Activated naive CD4-positive, alpha-beta T cell treated with anti-CD3 and anti-CD28 coated beads, Interleukin-2, amount 50 U/mL, for 24 hours (primary cell): ENCODE results near the gene CNTNAP2.

ENCODE experiments used
- H3K27ac Mint-ChIP-seq: one replicate; pipeline ENCODE4 v1.8.0; 2021; ENCODE audit warnings: mild to moderate bottlenecking, mixed read lengths
- H3K27me3 Mint-ChIP-seq: one replicate; pipeline ENCODE4 v1.8.0; 2021; ENCODE audit warnings: mixed read lengths
- H3K36me3 Mint-ChIP-seq: one replicate; pipeline ENCODE4 v1.8.0; 2021; ENCODE audit warnings: mixed read lengths
- H3K4me1 Mint-ChIP-seq: one replicate; pipeline ENCODE4 v1.8.0; 2021; ENCODE audit warnings: mixed read lengths
- H3K4me3 Mint-ChIP-seq: one replicate; pipeline ENCODE4 v1.8.0; 2021; ENCODE audit warnings: mild to moderate bottlenecking, mixed read lengths
- H3K9me3 Mint-ChIP-seq: one replicate; pipeline ENCODE4 v1.8.0; 2021; ENCODE audit warnings: mixed read lengths

Gene CNTNAP2

DNA sequence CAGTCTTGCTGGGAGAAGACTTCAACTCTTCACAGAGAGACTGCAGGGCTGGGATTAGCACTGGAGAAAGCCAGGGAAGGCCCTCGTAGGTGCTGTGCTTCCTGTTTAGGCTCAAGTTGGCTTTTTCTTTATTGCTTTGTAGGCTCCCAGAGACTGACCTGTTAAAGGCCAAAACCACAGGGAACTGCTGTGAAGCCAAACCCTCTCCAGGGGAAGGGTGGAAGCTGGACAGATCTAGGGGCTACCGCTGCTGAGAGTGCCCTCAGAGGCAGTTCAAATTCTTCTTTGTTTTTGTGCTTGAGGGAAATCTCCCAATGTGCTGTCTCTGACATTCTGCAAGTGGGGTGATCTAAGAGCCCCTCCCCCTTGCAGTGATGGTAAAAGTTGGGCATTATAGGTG lies 198.4 kb downstream of the CNTNAP2 start:
- Mint-ChIP-seq H3K36me3 (no peaks in the 10 kb centered on the region), H3K27me3 (no peaks in the 10 kb centered on the region), H3K27ac (no peak overlapping the region), H3K9me3 (peaks cover 5% of the 10 kb centered on the region), H3K4me3 (no peak overlapping the region), H3K4me1 (no peaks in the 10 kb centered on the region)

DNA sequence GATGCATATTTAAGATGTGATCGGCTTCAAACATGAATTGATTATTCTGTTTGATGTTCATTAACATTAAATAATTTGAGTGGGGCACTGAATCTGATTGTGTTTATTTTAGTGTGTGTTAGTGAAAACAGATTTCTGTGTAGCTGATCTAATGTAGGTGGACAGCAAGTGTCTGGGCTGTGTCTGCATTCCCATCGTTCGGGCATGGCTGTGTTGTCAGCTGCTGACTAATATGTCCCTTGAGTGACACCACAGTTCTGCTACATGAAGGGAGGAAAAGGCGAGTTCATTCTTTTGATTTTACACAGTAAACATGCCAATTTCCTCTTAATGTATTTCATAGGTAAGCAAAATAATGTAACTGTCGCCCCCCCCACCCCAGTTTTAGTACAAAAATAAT lies 203.0 kb downstream of the CNTNAP2 start:
- Mint-ChIP-seq H3K4me3 (no peak overlapping the region), H3K4me1 (no peaks in the 10 kb centered on the region), H3K27ac (no peak overlapping the region), H3K27me3 (no peaks in the 10 kb centered on the region), H3K9me3 (peaks cover 5% of the 10 kb centered on the region), H3K36me3 (no peaks in the 10 kb centered on the region)

DNA sequence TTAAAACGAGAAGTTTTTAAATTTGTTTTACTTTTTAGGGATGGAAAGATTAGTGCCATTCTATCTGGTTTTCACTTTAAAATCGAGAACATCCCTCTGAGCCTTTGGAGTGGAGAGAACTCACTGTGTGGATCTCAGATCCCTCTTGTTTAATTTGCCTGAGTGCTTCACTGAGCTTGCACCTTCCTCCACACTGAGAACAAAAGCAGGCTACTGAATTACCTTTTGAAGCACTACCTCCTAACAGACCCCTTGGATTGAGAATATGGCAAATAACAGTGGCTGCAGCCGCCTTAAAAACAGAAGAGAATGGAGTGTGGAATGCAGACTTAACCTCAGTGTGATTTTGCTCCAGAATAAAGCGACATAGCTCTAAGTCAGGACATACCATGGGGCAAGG lies 204.7 kb downstream of the CNTNAP2 start:
- H3K4me3 Mint-ChIP-seq = no peak overlapping the region
- H3K4me1 Mint-ChIP-seq = no peaks in the 10 kb centered on the region
- H3K36me3 Mint-ChIP-seq = no peaks in the 10 kb centered on the region
- H3K27me3 Mint-ChIP-seq = no peaks in the 10 kb centered on the region
- H3K27ac Mint-ChIP-seq = no peak overlapping the region
- peaks cover 5% of the 10 kb centered on the region for H3K9me3 Mint-ChIP-seq

DNA sequence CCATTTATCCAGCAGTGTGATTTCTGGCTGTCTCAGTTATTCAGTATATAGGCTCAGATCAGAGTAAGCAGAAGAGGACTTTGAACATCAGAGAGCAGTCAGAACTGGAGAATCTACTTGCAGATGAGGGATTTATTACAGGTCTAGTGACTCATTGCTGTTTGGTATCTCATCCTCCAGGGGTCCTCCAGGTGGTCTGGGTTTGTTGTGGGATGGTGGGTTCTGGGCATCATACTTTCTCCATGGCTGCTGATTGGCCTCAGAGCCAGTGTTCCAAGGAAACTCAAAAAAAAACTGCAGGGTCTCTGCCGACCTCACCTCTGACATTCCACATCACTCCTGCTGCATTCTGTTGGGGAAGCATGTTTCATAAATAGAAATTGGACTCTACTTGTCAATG lies 214.8 kb downstream of the CNTNAP2 start:
- no peaks in the 10 kb centered on the region for H3K4me1 Mint-ChIP-seq
- H3K9me3 Mint-ChIP-seq = peaks cover 9% of the 10 kb centered on the region
- no peak overlapping the region for H3K27ac Mint-ChIP-seq
- H3K27me3 Mint-ChIP-seq = no peaks in the 10 kb centered on the region
- no peak overlapping the region for H3K4me3 Mint-ChIP-seq
- H3K36me3 Mint-ChIP-seq = no peaks in the 10 kb centered on the region

DNA sequence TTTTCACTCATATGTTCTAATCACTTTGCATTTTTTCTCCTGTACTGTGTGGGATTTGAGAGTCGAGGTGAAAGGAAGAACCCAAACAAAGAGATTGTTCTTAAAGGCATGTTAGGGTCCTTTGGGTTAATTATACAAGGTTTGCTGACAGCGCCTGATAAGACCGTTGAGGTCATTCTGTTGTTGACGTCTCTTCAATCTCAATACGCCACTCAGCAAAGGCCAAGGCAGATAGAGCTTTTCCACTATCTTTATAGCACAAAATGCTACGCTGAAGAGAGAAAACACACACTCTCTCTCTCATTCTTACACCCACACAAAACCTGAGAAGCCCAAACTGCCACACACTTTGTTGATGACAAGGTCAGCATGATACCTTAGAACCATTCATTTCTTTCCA lies 228.7 kb downstream of the CNTNAP2 start:
- Mint-ChIP-seq H3K4me1 (no peaks in the 10 kb centered on the region), H3K27ac (no peak overlapping the region), H3K9me3 (no peaks in the 10 kb centered on the region), H3K27me3 (no peaks in the 10 kb centered on the region), H3K4me3 (no peak overlapping the region), H3K36me3 (no peaks in the 10 kb centered on the region)

DNA sequence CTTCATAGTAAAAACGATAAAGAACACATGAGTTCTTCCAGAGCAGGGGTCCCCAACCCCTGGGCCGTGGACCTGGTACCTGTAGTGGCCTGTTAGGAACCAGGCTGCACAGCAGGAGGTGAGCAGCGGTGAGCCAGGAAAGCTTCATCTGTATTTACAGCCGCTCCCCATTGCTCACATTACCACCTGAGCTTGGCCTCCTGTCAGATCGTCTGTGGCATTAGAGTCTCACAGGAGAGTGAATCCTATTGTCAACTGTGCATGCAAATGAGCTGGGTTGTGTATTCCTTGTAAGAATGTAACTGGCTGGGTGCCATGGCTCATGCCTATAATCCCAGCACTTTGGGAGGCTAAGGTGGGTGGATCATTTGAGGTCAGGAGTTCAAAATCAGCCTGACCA lies 229.5 kb downstream of the CNTNAP2 start:
- Mint-ChIP-seq H3K27me3 (no peaks in the 10 kb centered on the region), H3K27ac (no peak overlapping the region), H3K4me1 (no peaks in the 10 kb centered on the region), H3K9me3 (no peaks in the 10 kb centered on the region), H3K4me3 (no peak overlapping the region), H3K36me3 (no peaks in the 10 kb centered on the region)

DNA sequence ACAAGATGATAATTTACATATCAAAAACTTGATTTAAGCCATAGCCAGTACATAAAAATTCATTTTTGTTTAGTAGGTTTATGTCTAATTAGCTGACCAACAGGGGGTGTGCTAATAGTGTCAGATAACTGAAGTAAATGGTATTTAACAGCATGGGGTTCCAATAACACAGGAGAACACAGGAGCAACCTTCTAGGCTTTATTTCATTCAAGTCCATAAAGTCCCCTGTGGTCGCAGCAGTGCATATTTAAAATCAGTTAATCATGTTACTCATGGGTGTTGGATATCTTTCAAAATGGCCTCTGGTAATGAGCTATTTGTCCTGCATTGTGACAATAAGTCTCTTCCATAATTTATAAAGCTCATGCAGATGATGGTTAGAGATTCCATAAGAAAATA lies 238.6 kb downstream of the CNTNAP2 start:
- no peaks in the 10 kb centered on the region for H3K4me1 Mint-ChIP-seq
- H3K4me3 Mint-ChIP-seq = no peak overlapping the region
- H3K9me3 Mint-ChIP-seq = peaks cover 19% of the 10 kb centered on the region
- no peaks in the 10 kb centered on the region for H3K27me3 Mint-ChIP-seq
- no peak overlapping the region for H3K27ac Mint-ChIP-seq
- H3K36me3 Mint-ChIP-seq = no peaks in the 10 kb centered on the region

DNA sequence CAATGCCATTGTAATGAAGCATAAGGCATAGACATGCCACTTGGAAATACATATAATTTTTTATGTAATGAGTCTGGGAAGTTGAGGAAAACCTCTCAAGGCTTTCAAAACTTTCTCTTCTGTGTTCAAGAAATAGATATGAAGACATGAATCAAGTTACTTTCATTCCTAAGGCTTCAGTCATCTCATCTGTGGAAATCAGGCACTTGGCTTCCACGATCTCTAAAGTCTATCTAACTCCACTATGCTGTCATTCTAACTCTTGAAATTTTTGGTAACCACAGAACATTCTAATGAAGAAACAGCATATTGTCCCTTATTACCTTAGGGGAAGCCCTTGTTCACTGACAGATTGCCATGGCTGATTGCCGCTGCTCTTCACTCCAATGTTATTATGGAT lies 242.6 kb downstream of the CNTNAP2 start:
- Mint-ChIP-seq H3K9me3 (peaks cover 9% of the 10 kb centered on the region), H3K4me3 (no peak overlapping the region)

DNA sequence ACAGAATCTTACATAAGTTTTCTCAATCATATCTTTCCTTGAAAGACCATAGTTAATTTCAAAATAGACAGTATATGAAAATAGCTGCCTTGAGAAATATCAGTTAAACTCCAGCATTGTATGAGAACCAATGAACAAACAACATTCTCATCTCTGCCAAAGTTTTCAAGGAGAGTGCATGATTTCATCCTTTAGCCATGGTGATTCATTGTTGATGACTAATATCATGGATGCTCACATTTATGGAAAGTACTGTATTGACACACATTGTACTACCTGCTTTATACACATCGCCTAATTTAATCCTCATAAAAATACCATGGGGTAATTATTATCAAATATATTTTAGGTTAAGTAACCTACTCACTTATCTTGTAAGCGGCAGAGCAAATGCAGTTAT lies 250.3 kb downstream of the CNTNAP2 start:
- H3K27ac Mint-ChIP-seq = no peak overlapping the region
- H3K9me3 Mint-ChIP-seq = no peaks in the 10 kb centered on the region
- H3K4me3 Mint-ChIP-seq = no peak overlapping the region
- no peaks in the 10 kb centered on the region for H3K27me3 Mint-ChIP-seq
- no peaks in the 10 kb centered on the region for H3K4me1 Mint-ChIP-seq
- H3K36me3 Mint-ChIP-seq = no peaks in the 10 kb centered on the region

More for the DNA sequence above, 242.6 kb downstream of the CNTNAP2 start:
- Mint-ChIP-seq H3K27ac (no peak overlapping the region), H3K36me3 (no peaks in the 10 kb centered on the region), H3K27me3 (no peaks in the 10 kb centered on the region), H3K4me1 (no peaks in the 10 kb centered on the region)

DNA sequence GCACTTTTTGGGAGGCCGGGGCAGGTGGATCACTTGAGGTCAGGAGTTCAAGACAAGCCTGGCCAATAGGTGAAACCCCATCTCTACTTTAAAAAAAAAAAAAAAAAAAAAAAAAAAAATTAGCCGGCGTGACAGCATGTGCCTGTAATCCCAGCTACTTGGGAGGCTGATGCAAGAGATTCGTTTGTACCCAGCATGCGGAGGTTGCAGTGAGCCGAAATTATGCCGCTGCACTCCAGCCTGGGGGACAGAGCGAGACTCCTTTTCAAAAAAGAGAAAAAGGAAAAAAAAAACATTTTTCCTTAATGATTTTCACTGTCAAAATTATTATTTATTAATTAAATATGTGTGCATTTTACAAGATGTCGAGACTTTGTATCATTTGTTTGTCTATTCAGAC lies 253.6 kb downstream of the CNTNAP2 start:
- Mint-ChIP-seq H3K9me3 (peaks cover 8% of the 10 kb centered on the region), H3K36me3 (no peaks in the 10 kb centered on the region), H3K27me3 (no peaks in the 10 kb centered on the region), H3K4me1 (no peaks in the 10 kb centered on the region), H3K27ac (no peak overlapping the region), H3K4me3 (no peak overlapping the region)

DNA sequence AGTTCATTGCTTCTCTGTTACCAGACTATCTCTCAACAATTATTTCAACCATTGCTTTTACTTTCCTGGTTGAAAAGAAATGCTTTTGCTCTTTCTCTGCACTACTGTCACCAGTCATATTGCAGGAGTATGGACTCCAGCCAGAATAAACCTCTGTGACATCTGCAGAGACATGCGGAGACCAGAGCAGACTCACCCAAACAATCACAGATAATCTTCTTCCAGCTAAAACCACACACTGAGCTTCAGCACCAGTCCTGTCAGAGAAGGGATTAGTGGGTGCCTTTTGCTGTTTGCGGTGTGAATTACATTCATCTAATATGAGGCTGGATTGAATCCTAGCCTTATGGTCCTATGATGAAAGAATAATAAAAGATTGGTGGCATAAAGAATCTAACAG lies 258.6 kb downstream of the CNTNAP2 start:
- no peak overlapping the region for H3K4me3 Mint-ChIP-seq
- H3K9me3 Mint-ChIP-seq = peaks cover 15% of the 10 kb centered on the region
- H3K4me1 Mint-ChIP-seq = no peaks in the 10 kb centered on the region
- no peaks in the 10 kb centered on the region for H3K36me3 Mint-ChIP-seq
- no peak overlapping the region for H3K27ac Mint-ChIP-seq
- H3K27me3 Mint-ChIP-seq = no peaks in the 10 kb centered on the region

DNA sequence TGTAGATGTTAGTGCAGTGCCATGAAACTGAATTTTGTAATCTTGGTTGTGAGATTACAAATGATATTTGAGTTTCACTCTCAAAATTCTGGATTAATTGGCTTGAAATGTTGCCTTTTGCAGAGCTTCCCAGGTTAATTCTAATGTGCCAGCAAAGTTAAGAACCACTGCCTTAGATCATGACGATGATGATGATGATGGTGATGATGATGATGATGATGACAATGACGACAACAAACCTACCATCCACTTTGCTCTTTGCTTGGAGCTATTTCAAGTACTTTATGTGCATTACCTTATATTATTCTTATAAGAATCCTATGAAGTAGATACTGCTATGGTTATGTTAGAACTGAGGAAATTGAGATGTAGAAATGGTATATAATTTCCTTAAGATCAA lies 261.6 kb downstream of the CNTNAP2 start:
- Mint-ChIP-seq H3K9me3 (peaks cover 14% of the 10 kb centered on the region), H3K4me1 (no peaks in the 10 kb centered on the region), H3K27me3 (no peaks in the 10 kb centered on the region), H3K27ac (no peak overlapping the region), H3K4me3 (no peak overlapping the region), H3K36me3 (no peaks in the 10 kb centered on the region)

DNA sequence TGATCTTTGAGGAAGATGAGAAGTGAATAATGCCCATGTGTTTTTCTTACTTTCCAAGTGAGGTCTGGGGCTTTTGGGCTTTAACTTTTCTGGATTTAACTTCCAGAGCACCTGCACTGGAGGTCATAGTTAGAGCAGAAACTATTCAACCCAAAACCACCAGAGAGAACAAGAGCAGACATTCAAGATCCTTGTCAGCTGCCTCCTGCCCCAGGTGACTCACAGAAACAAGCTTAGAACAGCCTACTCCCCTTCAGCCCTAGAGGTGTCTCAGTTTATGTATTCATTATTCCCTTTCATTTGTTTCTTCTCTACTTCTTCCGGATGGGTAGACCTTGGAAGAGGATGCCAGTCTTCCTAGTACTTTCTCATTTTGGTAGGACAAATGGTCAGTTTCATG lies 270.5 kb downstream of the CNTNAP2 start:
- H3K27ac Mint-ChIP-seq = no peak overlapping the region
- no peaks in the 10 kb centered on the region for H3K36me3 Mint-ChIP-seq
- no peak overlapping the region for H3K4me3 Mint-ChIP-seq
- H3K27me3 Mint-ChIP-seq = no peaks in the 10 kb centered on the region
- no peaks in the 10 kb centered on the region for H3K9me3 Mint-ChIP-seq
- H3K4me1 Mint-ChIP-seq = no peaks in the 10 kb centered on the region

DNA sequence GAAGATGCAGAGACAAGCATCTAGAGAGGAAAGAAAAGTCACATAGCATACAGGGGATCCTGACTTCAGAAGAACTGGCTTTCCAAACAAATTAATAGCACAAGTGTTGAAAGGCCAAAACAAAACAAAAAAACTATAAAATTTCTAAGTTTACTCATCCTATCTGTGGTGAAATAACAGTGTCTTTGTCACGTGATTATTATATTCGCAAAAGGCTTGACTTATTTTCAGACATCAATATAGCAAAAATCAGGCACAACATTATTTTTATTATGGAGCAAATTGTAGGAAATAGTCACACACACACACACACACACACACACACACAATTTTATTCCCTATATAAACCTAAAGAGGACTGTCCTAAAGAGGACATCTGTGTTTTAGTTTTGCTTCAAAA lies 272.3 kb downstream of the CNTNAP2 start:
- no peaks in the 10 kb centered on the region for H3K27me3 Mint-ChIP-seq
- no peak overlapping the region for H3K27ac Mint-ChIP-seq
- no peaks in the 10 kb centered on the region for H3K9me3 Mint-ChIP-seq
- no peak overlapping the region for H3K4me3 Mint-ChIP-seq
- no peaks in the 10 kb centered on the region for H3K36me3 Mint-ChIP-seq
- no peaks in the 10 kb centered on the region for H3K4me1 Mint-ChIP-seq

DNA sequence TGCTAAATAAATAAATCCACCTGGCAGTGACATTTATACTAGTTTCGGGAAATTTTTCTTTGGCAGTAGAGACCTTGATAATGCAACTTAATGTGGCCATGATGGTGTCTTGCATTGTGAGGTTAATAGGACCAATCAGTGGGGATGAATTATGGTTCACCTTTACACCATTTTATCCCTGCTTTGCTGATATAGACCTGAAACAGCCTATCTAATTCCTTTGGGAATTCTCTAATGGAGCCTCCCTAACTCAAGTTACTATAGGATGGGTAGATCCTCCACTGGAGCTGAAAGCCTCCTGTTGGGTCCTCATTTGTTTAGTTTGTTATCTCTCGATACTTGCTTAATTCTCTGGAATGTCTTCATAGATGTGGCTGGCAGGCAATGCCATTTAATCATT lies 276.7 kb downstream of the CNTNAP2 start:
- no peaks in the 10 kb centered on the region for H3K27me3 Mint-ChIP-seq
- no peaks in the 10 kb centered on the region for H3K4me1 Mint-ChIP-seq
- H3K4me3 Mint-ChIP-seq = no peak overlapping the region
- H3K36me3 Mint-ChIP-seq = no peaks in the 10 kb centered on the region
- no peak overlapping the region for H3K27ac Mint-ChIP-seq
- H3K9me3 Mint-ChIP-seq = no peaks in the 10 kb centered on the region

DNA sequence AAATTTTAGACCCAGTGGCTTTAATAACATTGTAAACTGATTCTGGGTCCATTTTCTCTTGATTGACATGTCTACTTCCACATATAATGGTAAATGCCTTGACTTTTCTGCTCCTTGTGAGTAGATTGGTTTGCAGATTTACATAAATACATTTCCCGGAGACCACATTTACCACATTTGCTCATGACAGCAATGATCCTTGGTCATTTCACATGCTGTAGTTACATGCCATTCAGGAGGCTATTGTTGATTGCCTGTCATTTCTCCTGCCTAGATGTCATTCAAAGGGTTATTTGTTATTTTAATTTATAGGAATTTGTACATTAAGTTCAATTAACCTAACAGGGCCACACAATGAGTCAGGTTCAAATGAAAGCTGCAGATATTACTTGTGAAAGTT lies 280.5 kb downstream of the CNTNAP2 start:
- H3K27me3 Mint-ChIP-seq = no peaks in the 10 kb centered on the region
- H3K4me1 Mint-ChIP-seq = no peaks in the 10 kb centered on the region
- H3K4me3 Mint-ChIP-seq = no peak overlapping the region
- no peaks in the 10 kb centered on the region for H3K36me3 Mint-ChIP-seq
- H3K27ac Mint-ChIP-seq = no peak overlapping the region
- peaks cover 5% of the 10 kb centered on the region for H3K9me3 Mint-ChIP-seq

DNA sequence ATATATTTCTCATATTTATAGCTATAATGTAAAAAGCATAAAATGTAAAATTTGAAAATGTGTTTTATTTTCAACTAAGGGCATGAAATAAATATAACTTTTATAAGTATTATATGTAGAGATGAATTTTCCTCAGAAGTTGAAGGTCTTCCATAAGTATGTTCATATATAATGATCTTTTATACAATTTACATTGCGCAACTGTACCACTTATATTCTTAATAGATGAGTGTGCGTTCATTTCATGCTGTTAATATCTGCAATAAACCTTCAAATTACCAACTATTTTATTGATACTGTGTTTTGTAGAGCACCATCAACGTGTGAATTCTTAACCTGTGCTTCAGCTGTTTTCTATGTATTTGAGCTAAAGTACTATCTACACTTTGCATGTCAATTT lies 285.3 kb downstream of the CNTNAP2 start:
- Mint-ChIP-seq H3K4me3 (no peak overlapping the region), H3K4me1 (no peaks in the 10 kb centered on the region), H3K27ac (no peak overlapping the region), H3K9me3 (peaks cover 5% of the 10 kb centered on the region), H3K27me3 (no peaks in the 10 kb centered on the region), H3K36me3 (no peaks in the 10 kb centered on the region)

DNA sequence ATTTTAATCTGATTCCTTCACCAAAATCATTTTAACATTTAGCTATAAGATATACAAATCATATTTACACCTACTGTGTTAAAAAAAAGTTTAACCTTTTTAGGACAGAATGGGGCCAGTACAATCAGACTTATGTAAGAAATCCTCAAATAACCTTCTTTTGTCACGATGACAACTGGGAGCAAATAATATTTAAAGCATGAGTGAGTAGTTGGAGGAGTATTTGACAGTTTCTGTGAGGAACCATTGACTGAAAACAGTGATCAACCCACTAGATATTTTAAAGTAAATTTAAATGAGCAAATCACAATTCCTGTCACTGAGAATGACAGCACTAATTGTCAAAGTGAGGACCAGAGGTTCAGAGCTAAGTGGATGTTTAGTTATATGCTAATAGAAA lies 289.1 kb downstream of the CNTNAP2 start:
- H3K27me3 Mint-ChIP-seq = no peaks in the 10 kb centered on the region
- H3K4me1 Mint-ChIP-seq = no peaks in the 10 kb centered on the region

More for the DNA sequence above, 289.1 kb downstream of the CNTNAP2 start:
- Mint-ChIP-seq H3K4me3 (no peak overlapping the region), H3K36me3 (no peaks in the 10 kb centered on the region), H3K27ac (no peak overlapping the region), H3K9me3 (no peaks in the 10 kb centered on the region)
